Dendritic cell treated with granulocyte-macrophage colony-stimulating factor and Interleukin-4, amounts not matched to agents 40 ng/mL and 50 ng/mL, for 4 days (primary cell): ENCODE results near the gene SLC16A9.
"Not testable (repeated sequence)": the region's sequence is repeated elsewhere in the genome, so short reads cannot be mapped to it uniquely, and the experiment has no call there.

Experiments
- H3K27ac Mint-ChIP-seq: one replicate; pipeline ENCODE4 v1.8.0; 2022; ENCODE audit warnings: mild to moderate bottlenecking, mixed read lengths
- H3K27me3 Mint-ChIP-seq: one replicate; pipeline ENCODE4 v1.8.0; 2022; ENCODE audit warnings: mild to moderate bottlenecking, mixed read lengths
- H3K36me3 Mint-ChIP-seq: one replicate; pipeline ENCODE4 v1.8.0; 2022; ENCODE audit warnings: low read depth, mixed read lengths
- H3K4me1 Mint-ChIP-seq: one replicate; pipeline ENCODE4 v1.8.0; 2022; ENCODE audit warnings: low read depth, mixed read lengths
- H3K4me3 Mint-ChIP-seq: one replicate; pipeline ENCODE4 v1.8.0; 2022; ENCODE audit warnings: mild to moderate bottlenecking, moderate library complexity, mixed read lengths
- H3K9me3 Mint-ChIP-seq: one replicate; pipeline ENCODE4 v1.8.0; 2022; ENCODE audit warnings: mixed read lengths
- intact Hi-C: fragments of 100-400 bp; cut with micrococcal nuclease; formaldehyde crosslinking; loops from one replicate; pipeline ENCODE4 v1.15.0; 2022

Gene SLC16A9, protein sequence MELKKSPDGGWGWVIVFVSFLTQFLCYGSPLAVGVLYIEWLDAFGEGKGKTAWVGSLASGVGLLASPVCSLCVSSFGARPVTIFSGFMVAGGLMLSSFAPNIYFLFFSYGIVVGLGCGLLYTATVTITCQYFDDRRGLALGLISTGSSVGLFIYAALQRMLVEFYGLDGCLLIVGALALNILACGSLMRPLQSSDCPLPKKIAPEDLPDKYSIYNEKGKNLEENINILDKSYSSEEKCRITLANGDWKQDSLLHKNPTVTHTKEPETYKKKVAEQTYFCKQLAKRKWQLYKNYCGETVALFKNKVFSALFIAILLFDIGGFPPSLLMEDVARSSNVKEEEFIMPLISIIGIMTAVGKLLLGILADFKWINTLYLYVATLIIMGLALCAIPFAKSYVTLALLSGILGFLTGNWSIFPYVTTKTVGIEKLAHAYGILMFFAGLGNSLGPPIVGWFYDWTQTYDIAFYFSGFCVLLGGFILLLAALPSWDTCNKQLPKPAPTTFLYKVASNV

DNA sequence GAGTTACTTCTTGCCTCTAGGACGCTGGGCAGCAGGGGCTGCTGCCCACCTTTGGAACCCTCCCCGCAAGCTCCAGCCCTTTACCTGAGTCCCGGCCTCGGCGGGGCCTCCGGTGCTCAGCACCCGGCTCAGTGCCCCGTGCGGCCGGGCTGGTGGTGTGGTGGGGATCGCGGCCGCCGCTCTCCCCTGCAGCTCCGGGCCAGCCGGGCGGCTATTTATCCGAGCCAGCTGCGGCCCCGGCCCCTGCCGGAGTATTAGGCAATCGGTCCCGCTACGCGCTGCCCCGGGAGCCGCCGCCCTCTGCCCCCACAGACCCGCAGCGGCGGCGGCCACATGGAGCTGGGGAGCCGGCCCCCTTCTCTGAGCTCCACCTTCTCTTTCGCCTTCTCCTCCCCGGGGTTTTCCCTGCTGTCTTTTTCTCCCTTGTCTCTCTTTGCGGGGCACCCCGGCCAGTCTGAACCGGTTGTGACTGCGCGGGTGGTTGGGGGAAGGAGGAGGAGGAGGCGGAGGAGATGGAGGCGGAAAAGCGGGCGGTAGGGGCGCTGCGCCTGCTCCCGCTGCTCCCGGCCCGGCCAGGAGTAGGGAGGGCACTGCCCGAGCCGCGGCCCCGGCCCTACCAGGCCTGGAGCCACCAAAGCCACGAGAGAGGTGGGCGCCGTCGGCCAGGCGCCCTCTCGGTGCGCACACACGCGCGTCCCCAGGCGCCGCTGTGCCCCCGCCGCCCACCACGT is at the start of gene SLC16A9:
Gene SLC16A9 (minus strand): TSS at position 456 of the 731 bp plus-strand sequence. CDS start 25,559 bp downstream, outside the sequence.
- Mint-ChIP-seq H3K4me1 (peaks cover 15% of the 10 kb centered on the region), H3K36me3 (no peaks in the 10 kb centered on the region), H3K27ac (no peak within 1 kb of the TSS), H3K9me3 (no peaks in the 10 kb centered on the region), H3K4me3 (peak within 1 kb of the TSS; percentile 70), H3K27me3 (peaks cover 48% of the 10 kb centered on the region)
- intact Hi-C loops, result no loop called here

GRCh38 chr10:59757966-59758365 is 48.3 kb upstream of the SLC16A9 start:
- Mint-ChIP-seq H3K27me3 (no peaks in the 10 kb centered on the region), H3K9me3 (peaks cover 13% of the 10 kb centered on the region), H3K4me1 (no peaks in the 10 kb centered on the region), H3K4me3 (no peak overlapping the region), H3K27ac (no peak overlapping the region), H3K36me3 (no peaks in the 10 kb centered on the region)
- intact Hi-C loops, result no loop called here

GRCh38 chr10:59754951-59755350 is 45.3 kb upstream of the SLC16A9 start:
- no peak overlapping the region for H3K4me3 Mint-ChIP-seq
- H3K27ac Mint-ChIP-seq, result no peak overlapping the region
- H3K4me1 Mint-ChIP-seq, result no peaks in the 10 kb centered on the region
- no peaks in the 10 kb centered on the region for H3K36me3 Mint-ChIP-seq
- no peaks in the 10 kb centered on the region for H3K9me3 Mint-ChIP-seq
- peaks cover 1% of the 10 kb centered on the region for H3K27me3 Mint-ChIP-seq
- intact Hi-C loops, result no loop called here

DNA sequence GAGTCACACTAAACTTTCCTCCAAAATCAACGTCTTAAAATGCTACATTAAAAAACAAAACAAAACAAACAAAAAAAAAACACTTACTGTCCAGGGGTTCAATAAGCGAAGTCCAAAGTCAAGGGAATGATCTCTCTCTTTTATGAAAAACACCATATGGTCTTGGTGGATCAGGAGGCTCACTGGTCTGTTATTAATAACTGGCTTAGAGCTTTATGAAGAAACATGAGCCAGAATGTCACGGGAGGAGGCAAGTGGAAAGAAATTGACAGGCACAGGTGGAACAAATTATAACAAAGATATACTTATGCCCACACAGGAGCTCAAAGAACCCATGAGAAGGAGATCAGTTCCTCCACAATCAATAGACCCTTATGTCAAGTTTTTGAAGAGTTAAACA is 43.6 kb upstream of the SLC16A9 start, which contains the start of gene MRLN:
Gene MRLN (minus strand): TSS at position 189 of the 400 bp plus-strand sequence.
- Mint-ChIP-seq H3K36me3 (no peaks in the 10 kb centered on the region), H3K4me3 (no peak within 1 kb of the TSS), H3K4me1 (no peaks in the 10 kb centered on the region), H3K27me3 (peaks cover 1% of the 10 kb centered on the region), H3K9me3 (no peaks in the 10 kb centered on the region), H3K27ac (no peak within 1 kb of the TSS)
- intact Hi-C loops, result no loop called here

- Mint-ChIP-seq H3K4me3 (no peak overlapping the region), H3K27me3 (peaks cover 1% of the 10 kb centered on the region), H3K27ac (no peak overlapping the region), H3K4me1 (no peaks in the 10 kb centered on the region), H3K36me3 (no peaks in the 10 kb centered on the region), H3K9me3 (no peaks in the 10 kb centered on the region)
- intact Hi-C loops, result no loop called here
Observed at GRCh38 chr10:59752278-59752940, 42.8 kb upstream of the SLC16A9 start.

DNA sequence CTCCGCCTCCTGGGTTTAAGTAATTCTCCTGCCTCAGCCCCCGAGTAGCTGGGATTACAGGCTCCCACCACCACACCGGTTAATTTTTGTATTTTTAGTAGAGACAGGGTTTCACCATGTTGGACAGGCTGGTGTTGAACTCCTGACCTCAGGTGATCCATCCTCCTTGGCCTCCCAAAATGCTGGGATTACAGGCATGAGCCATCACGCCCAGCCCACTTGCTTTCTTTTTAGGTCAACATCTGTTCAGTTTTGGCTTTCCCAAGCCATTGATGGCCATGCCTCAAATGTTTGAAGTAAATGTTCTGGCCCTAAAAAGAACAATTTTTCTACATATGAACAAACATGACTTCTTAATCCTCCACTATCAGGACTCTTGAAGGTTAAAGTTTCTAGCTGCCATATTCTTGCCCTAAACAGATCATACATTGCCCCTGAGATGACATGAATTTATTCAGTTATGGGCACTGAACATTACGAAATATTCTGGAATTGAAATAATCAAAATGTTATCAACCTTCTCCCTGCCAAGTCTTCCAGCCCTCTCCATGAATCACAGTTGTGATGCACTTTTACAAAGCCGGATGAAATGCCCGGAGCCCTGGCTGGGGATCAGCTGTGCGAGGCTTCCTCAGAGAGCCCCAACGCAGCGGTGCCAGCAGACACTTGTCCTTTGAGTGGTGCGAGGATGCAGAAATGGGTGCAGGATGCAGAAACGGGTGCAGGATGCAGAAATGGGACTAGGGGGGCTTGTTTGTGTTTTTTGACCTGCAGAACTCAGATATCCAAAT is 40.7 kb upstream of the SLC16A9 start:
- no peak overlapping the region for H3K4me3 Mint-ChIP-seq

DNA sequence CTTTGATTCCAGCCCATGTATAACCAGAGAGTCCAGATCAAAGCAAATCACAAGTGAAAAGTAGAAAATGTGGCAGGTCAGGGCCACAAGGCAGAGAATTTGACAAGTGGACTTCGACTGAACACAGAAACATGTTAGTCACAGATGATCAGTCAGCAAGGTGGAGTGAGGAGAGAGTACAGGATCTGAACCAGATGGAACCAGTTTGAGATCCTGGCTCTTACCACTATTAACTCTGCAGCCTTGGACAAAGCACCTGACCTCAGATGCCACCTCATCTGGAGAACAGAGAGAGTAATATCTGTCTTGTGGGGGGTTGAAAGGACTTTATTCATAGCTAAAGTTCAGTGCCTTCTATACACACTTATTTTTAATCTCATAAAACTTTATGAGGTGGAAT is 39.2 kb upstream of the SLC16A9 start:
- Mint-ChIP-seq H3K4me1 (no peaks in the 10 kb centered on the region), H3K9me3 (peaks cover 7% of the 10 kb centered on the region), H3K36me3 (no peaks in the 10 kb centered on the region), H3K27ac (no peak overlapping the region), H3K4me3 (no peak overlapping the region), H3K27me3 (peaks cover 1% of the 10 kb centered on the region)
- intact Hi-C loops, result no loop called here

More for the DNA sequence above, 40.7 kb upstream of the SLC16A9 start:
- no peaks in the 10 kb centered on the region for H3K4me1 Mint-ChIP-seq
- H3K27me3 Mint-ChIP-seq, result peaks cover 1% of the 10 kb centered on the region
- intact Hi-C loops, result no loop called here
- no peaks in the 10 kb centered on the region for H3K36me3 Mint-ChIP-seq
- no peaks in the 10 kb centered on the region for H3K9me3 Mint-ChIP-seq
- no peak overlapping the region for H3K27ac Mint-ChIP-seq

- Mint-ChIP-seq H3K4me1 (no peaks in the 10 kb centered on the region), H3K9me3 (peaks cover 12% of the 10 kb centered on the region), H3K36me3 (no peaks in the 10 kb centered on the region), H3K27ac (no peak overlapping the region), H3K27me3 (no peaks in the 10 kb centered on the region), H3K4me3 (no peak overlapping the region)
- intact Hi-C loops, result no loop called here
Observed at GRCh38 chr10:59745163-59745650, 35.6 kb upstream of the SLC16A9 start.

GRCh38 chr10:59744762-59745161 is 35.1 kb upstream of the SLC16A9 start:
- not testable (repeated sequence) for H3K4me1 Mint-ChIP-seq

GRCh38 chr10:59744156-59744555 is 34.5 kb upstream of the SLC16A9 start:
- intact Hi-C loops, H3K27ac Mint-ChIP-seq, H3K36me3 Mint-ChIP-seq, H3K27me3 Mint-ChIP-seq, H3K4me3 Mint-ChIP-seq, H3K4me1 Mint-ChIP-seq: not testable (repeated sequence)
- peaks cover 12% of the 10 kb centered on the region for H3K9me3 Mint-ChIP-seq

More at GRCh38 chr10:59744762-59745161, 35.1 kb upstream of the SLC16A9 start:
- H3K4me3 Mint-ChIP-seq, intact Hi-C loops, H3K36me3 Mint-ChIP-seq, H3K27ac Mint-ChIP-seq, H3K27me3 Mint-ChIP-seq: not testable (repeated sequence)
- peaks cover 12% of the 10 kb centered on the region for H3K9me3 Mint-ChIP-seq

GRCh38 chr10:59741583-59741982 is 31.9 kb upstream of the SLC16A9 start:
- Mint-ChIP-seq H3K4me3 (no peak overlapping the region), H3K9me3 (peaks cover 12% of the 10 kb centered on the region), H3K27ac (no peak overlapping the region), H3K4me1 (no peaks in the 10 kb centered on the region), H3K36me3 (no peaks in the 10 kb centered on the region), H3K27me3 (no peaks in the 10 kb centered on the region)
- intact Hi-C loops, result no loop called here

DNA sequence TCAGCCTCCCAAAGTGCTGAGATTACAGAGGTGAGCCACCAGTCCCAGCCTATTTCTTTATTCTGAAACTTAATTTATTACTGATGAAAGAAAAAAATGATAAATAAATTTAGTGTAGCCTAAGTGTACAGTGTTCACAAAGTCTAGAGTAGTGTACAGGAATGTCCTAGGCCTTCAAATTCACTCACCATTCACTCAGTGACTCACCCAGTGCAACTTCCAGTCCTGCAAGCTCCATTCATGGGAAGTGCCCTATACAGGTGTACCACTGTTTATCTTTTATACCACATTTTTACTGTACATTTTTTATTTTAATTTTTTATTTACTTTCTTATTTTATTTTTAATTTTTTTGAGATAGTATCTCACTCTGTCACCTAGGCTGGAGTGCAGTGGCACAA is 31.4 kb upstream of the SLC16A9 start:
- Mint-ChIP-seq H3K4me3 (no peak overlapping the region), H3K27ac (no peak overlapping the region), H3K4me1 (no peaks in the 10 kb centered on the region), H3K27me3 (no peaks in the 10 kb centered on the region), H3K9me3 (peaks cover 12% of the 10 kb centered on the region), H3K36me3 (no peaks in the 10 kb centered on the region)
- intact Hi-C loops, result no loop called here

DNA sequence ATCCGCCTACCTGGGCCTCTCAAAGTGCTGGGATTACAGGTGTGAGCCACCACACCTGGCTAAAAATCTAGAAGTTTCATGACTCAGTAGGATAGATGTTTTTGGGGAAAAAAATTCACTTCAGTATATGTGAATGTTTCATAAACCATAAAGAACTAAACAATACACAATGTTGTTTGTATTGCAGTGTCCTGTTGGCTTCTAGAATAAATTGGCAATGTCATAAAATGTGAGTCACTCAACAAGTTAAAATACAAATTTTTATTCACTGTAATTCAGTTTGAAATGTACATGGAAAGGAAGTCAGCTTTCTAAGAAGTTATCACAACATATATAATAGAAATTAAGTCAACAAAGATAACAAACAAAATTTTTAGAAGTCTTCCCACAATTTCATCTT is 27.1 kb upstream of the SLC16A9 start:
- intact Hi-C loops, result no loop called here
- Mint-ChIP-seq H3K27me3 (no peaks in the 10 kb centered on the region), H3K27ac (no peak overlapping the region), H3K4me1 (peaks cover 6% of the 10 kb centered on the region), H3K9me3 (no peaks in the 10 kb centered on the region), H3K4me3 (no peak overlapping the region), H3K36me3 (no peaks in the 10 kb centered on the region)
